Measurements from ENCODE around the gene STEEP1.

The STEEP1 gene

GRCh38 chrX:119602701-119603255, 37.6 kb upstream of the STEEP1 start:
- no peak for DNase-seq (ENCODE audit: low read depth in 1 of 2, low spot score in 1 of 2)
- TF ChIP-seq REST (IDR thresholded peaks at IDR 0.05; ENCODE audit: insufficient replicate concordance, low read depth), result no peak
- TF ChIP-seq GABPA (IDR thresholded peaks at IDR 0.05; ENCODE audit: low read depth), result no peak
- no peak for TF ChIP-seq POLR2AphosphoS5 (IDR thresholded peaks at IDR 0.05; ENCODE audit: low read depth)
- no peak for TF ChIP-seq SPI1 (IDR thresholded peaks at IDR 0.05; ENCODE audit: borderline replicate concordance, low read depth)
- TF ChIP-seq, protein P1, sequence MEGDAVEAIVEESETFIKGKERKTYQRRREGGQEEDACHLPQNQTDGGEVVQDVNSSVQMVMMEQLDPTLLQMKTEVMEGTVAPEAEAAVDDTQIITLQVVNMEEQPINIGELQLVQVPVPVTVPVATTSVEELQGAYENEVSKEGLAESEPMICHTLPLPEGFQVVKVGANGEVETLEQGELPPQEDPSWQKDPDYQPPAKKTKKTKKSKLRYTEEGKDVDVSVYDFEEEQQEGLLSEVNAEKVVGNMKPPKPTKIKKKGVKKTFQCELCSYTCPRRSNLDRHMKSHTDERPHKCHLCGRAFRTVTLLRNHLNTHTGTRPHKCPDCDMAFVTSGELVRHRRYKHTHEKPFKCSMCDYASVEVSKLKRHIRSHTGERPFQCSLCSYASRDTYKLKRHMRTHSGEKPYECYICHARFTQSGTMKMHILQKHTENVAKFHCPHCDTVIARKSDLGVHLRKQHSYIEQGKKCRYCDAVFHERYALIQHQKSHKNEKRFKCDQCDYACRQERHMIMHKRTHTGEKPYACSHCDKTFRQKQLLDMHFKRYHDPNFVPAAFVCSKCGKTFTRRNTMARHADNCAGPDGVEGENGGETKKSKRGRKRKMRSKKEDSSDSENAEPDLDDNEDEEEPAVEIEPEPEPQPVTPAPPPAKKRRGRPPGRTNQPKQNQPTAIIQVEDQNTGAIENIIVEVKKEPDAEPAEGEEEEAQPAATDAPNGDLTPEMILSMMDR (IDR thresholded peaks at IDR 0.05; ENCODE audit: insufficient read depth, low read length), result no peak
- H3K27me3 ChIP-seq (ENCODE audit: insufficient read depth, poor library complexity, severe bottlenecking), result no peaks in the 10 kb centered on the region
- H3K4me3 ChIP-seq (replicated peaks; ENCODE audit: insufficient read depth, low read length), result no peak overlapping the region
- no peak overlapping the region for H3K27ac ChIP-seq (replicated peaks)

DNA sequence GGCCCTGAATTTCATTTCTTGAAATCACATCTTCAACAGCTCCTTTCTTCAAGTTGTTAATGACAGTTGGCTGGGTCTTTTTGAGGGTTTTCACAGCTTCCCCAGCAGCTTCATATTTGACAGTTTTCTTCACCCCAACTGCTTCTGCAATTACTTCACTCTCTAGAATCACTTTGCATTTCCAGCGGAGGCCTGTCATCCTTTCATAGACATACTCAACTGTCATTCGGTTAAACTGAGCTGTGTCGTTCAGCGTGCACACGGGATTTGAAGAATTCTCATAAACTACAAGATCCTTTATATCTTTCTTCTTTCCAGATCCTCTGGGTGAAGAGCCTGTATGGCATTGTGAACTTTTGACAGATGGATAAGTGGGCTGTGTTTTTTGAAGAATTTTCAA, 24.6 kb upstream of the STEEP1 start:
- Histone ChIP-seq H3K4me3 (replicated peaks; ENCODE audit: insufficient read depth, low read length) (no peak overlapping the region), H3K27ac (replicated peaks) (no peak overlapping the region), H3K27me3 (ENCODE audit: insufficient read depth, poor library complexity, severe bottlenecking) (no peaks in the 10 kb centered on the region)
- no peak for DNase-seq (ENCODE audit: low read depth in 1 of 2, low spot score in 1 of 2)
- TF ChIP-seq POLR2AphosphoS5 (IDR thresholded peaks at IDR 0.05; ENCODE audit: low read depth) (no peak), SPI1 (IDR thresholded peaks at IDR 0.05; ENCODE audit: borderline replicate concordance, low read depth) (no peak), GABPA (IDR thresholded peaks at IDR 0.05; ENCODE audit: low read depth) (no peak), REST (IDR thresholded peaks at IDR 0.05; ENCODE audit: insufficient replicate concordance, low read depth) (no peak)
- TF ChIP-seq, protein P1 (IDR thresholded peaks at IDR 0.05; ENCODE audit: insufficient read depth, low read length), result no peak

DNA sequence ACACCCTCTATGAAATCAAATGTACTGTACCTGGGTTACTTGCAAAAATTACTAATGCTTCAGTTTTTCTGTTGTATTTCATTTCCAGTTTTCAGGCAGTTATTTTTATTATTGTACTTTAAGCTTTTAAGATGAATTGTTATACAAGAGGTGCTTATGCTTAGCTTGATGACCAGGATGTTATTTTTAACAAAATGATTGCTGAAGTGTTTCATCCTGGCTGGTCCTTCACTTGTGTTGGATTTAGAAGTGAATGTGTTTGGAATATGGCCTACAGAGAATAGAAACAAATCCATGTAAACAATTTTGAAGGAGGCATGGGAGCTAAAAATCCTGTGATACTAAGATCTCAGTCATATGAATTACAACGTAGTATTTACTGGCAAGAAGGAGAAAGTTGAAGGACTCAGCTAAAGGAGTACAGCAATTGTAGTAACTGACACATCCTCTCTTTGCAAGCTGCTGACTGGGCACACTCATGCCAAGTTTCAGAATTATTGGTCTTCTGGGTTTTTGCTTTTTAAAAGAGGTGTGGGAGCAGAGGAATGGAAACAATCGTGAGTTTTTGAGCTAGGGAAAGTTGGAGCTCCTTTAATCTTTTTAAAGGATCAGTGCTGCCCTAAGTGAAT, 18.3 kb upstream of the STEEP1 start:
- TF ChIP-seq POLR2AphosphoS5 (IDR thresholded peaks at IDR 0.05; ENCODE audit: low read depth) (no peak), GABPA (IDR thresholded peaks at IDR 0.05; ENCODE audit: low read depth) (no peak), REST (IDR thresholded peaks at IDR 0.05; ENCODE audit: insufficient replicate concordance, low read depth) (no peak), SPI1 (IDR thresholded peaks at IDR 0.05; ENCODE audit: borderline replicate concordance, low read depth) (no peak)
- TF ChIP-seq, protein P1 (IDR thresholded peaks at IDR 0.05; ENCODE audit: insufficient read depth, low read length), result no peak
- Histone ChIP-seq H3K27ac (replicated peaks) (no peak overlapping the region), H3K27me3 (ENCODE audit: insufficient read depth, poor library complexity, severe bottlenecking) (no peaks in the 10 kb centered on the region), H3K4me3 (replicated peaks; ENCODE audit: insufficient read depth, low read length) (no peak overlapping the region)
- DNase-seq (ENCODE audit: low read depth in 1 of 2, low spot score in 1 of 2), result no peak

Data from HL-60 (cell line).